ENCODE measurements around the gene JAKMIP2. TPM values are rescaled to one million over a fixed set of nuclear protein-coding genes. Genes with fewer than 3 reads are reported as not detected.

The JAKMIP2 gene
- total RNA-seq, 3 donors from 2014 or later (not counting 1 experiment from before 2014, with no cell fraction given) = 12.2 to 16.1 (median 14.9) TPM

DNA sequence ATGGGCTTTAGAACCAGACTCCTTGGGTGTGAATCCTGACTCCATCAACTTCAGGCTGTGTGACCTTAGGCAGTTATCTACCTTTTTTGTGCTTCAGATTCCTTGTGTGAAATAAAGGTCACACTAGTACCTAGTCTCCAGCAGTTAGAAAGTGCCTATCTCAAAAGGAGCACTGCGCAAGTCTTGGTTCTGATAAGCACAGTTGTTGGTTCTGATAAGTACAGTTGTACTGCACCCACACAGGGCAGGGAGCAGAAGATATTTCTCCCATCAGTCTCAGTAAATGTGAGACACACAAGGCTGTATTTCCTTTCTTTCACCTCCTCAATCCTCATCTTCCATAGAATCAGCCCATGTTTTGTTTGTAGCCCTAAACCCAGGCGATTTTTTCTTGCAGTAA, 156.1 kb downstream of the JAKMIP2 start:
- ATAC-seq (no peak), DNase-seq (no peak)
- no peak overlapping the region for H3K4me3 ChIP-seq (ENCODE audit: low read length)
- Mint-ChIP-seq H3K27me3 (ENCODE audit: low read depth in 2 of 2) (no peaks in the 10 kb centered on the region), H3K27ac (no peak overlapping the region), H3K36me3 (peaks cover 15% of the 10 kb centered on the region), H3K4me3 (no peak overlapping the region), H3K9me3 (no peaks in the 10 kb centered on the region), H3K4me1 (peaks cover 0 to 4% of the 10 kb centered on the region in 2 donors)
- H3K36me3 ChIP-seq (ENCODE audit: control insufficient read depth, insufficient read depth, low read length) = peaks cover 21% of the 10 kb centered on the region
- H3K27ac ChIP-seq (ENCODE audit: low read length) = no peak overlapping the region
- intact Hi-C loops (cut with micrococcal nuclease) = no loop called here
- H3K4me1 ChIP-seq (ENCODE audit: control insufficient read depth, insufficient read depth, low read length) = no peaks in the 10 kb centered on the region
- no peaks in the 10 kb centered on the region for H3K27me3 ChIP-seq (ENCODE audit: control insufficient read depth, insufficient read depth, low read length)
- WGBS (ENCODE audit: insufficient coverage) = 88% methylated on average over 2 of the region's 2 CpGs
- no peak for TF ChIP-seq CTCF (IDR thresholded peaks at IDR 0.05)
- H3K9me3 ChIP-seq (ENCODE audit: control insufficient read depth, insufficient read depth, low read length) = no peaks in the 10 kb centered on the region

- no peak for ATAC-seq
- Mint-ChIP-seq H3K4me3 (no peak overlapping the region), H3K27ac (no peak overlapping the region), H3K36me3 (peaks cover 28% of the 10 kb centered on the region), H3K27me3 (ENCODE audit: low read depth in 2 of 2) (no peaks in the 10 kb centered on the region), H3K4me1 (no peaks in the 10 kb centered on the region), H3K9me3 (no peaks in the 10 kb centered on the region)
- Histone ChIP-seq H3K4me3 (ENCODE audit: low read length) (no peak overlapping the region), H3K9me3 (ENCODE audit: control insufficient read depth, insufficient read depth, low read length) (no peaks in the 10 kb centered on the region), H3K27me3 (ENCODE audit: control insufficient read depth, insufficient read depth, low read length) (no peaks in the 10 kb centered on the region), H3K4me1 (ENCODE audit: control insufficient read depth, insufficient read depth, low read length) (no peaks in the 10 kb centered on the region), H3K27ac (ENCODE audit: low read length) (no peak overlapping the region), H3K36me3 (ENCODE audit: control insufficient read depth, insufficient read depth, low read length) (peaks cover 45% of the 10 kb centered on the region)
- intact Hi-C loops (cut with micrococcal nuclease) = no loop called here
- TF ChIP-seq CTCF (IDR thresholded peaks at IDR 0.05) = no peak
- no peak for DNase-seq
Measured at GRCh38 chr5:147621016-147621415, 161.5 kb downstream of the JAKMIP2 start.

- Mint-ChIP-seq H3K36me3 (peaks cover 44% of the 10 kb centered on the region), H3K9me3 (no peaks in the 10 kb centered on the region), H3K4me1 (no peaks in the 10 kb centered on the region), H3K27ac (no peak overlapping the region), H3K27me3 (ENCODE audit: low read depth in 2 of 2) (no peaks in the 10 kb centered on the region), H3K4me3 (no peak overlapping the region)
- ATAC-seq = no peak
- DNase-seq = no peak
- no CpG with 5 or more reads among the region's 2 CpGs for WGBS (ENCODE audit: insufficient coverage)
- H3K36me3 ChIP-seq (ENCODE audit: control insufficient read depth, insufficient read depth, low read length) = peaks cover 55% of the 10 kb centered on the region
- H3K4me1 ChIP-seq (ENCODE audit: control insufficient read depth, insufficient read depth, low read length) = no peaks in the 10 kb centered on the region
- H3K9me3 ChIP-seq (ENCODE audit: control insufficient read depth, insufficient read depth, low read length) = no peaks in the 10 kb centered on the region
- H3K4me3 ChIP-seq (ENCODE audit: low read length) = no peak overlapping the region
- TF ChIP-seq CTCF (IDR thresholded peaks at IDR 0.05) = no peak
- H3K27me3 ChIP-seq (ENCODE audit: control insufficient read depth, insufficient read depth, low read length) = no peaks in the 10 kb centered on the region
- no peak overlapping the region for H3K27ac ChIP-seq (ENCODE audit: low read length)
- intact Hi-C loops (cut with micrococcal nuclease) = no loop called here
Measured at GRCh38 chr5:147619281-147619878, 163.1 kb downstream of the JAKMIP2 start.

- Mint-ChIP-seq H3K9me3 (no peaks in the 10 kb centered on the region), H3K4me3 (no peak overlapping the region), H3K36me3 (peaks cover 45% of the 10 kb centered on the region), H3K4me1 (no peaks in the 10 kb centered on the region), H3K27me3 (ENCODE audit: low read depth in 2 of 2) (no peaks in the 10 kb centered on the region), H3K27ac (no peak overlapping the region)
- no peak for DNase-seq
- no peak overlapping the region for H3K27ac ChIP-seq (ENCODE audit: low read length)
- ATAC-seq = no peak
- 100% methylated on average over 6 of the region's 6 CpGs for WGBS (ENCODE audit: insufficient coverage)
- H3K4me3 ChIP-seq (ENCODE audit: low read length) = no peak overlapping the region
- no peaks in the 10 kb centered on the region for H3K4me1 ChIP-seq (ENCODE audit: control insufficient read depth, insufficient read depth, low read length)
- H3K9me3 ChIP-seq (ENCODE audit: control insufficient read depth, insufficient read depth, low read length) = no peaks in the 10 kb centered on the region
- no peak for TF ChIP-seq CTCF (IDR thresholded peaks at IDR 0.05)
- no peaks in the 10 kb centered on the region for H3K27me3 ChIP-seq (ENCODE audit: control insufficient read depth, insufficient read depth, low read length)
- peaks cover 53% of the 10 kb centered on the region for H3K36me3 ChIP-seq (ENCODE audit: control insufficient read depth, insufficient read depth, low read length)
- intact Hi-C loops (cut with micrococcal nuclease) = no loop called here
Measured at GRCh38 chr5:147617711-147618350, 164.7 kb downstream of the JAKMIP2 start.
